ENCODE results near the gene CD2AP.

- TF ChIP-seq POLR2AphosphoS5 (IDR thresholded peaks at IDR 0.05; ENCODE audit: low read depth, low read length) = no peak
- TF ChIP-seq TAF1 (IDR thresholded peaks at IDR 0.05; ENCODE audit: borderline replicate concordance, insufficient read depth, low read length) = no peak
- no peak for TF ChIP-seq SIN3A (IDR thresholded peaks at IDR 0.05; ENCODE audit: borderline replicate concordance, insufficient read depth, low read length)
- TF ChIP-seq REST (IDR thresholded peaks at IDR 0.05; ENCODE audit: insufficient read depth in 1 of 2, low read depth in 2 of 2, low read length in 2 of 2) = no peak
Observed at GRCh38 chr6:47428746-47429664, 48.6 kb upstream of the CD2AP start.

All from PFSK-1 (cell line).